WTC11 (cell line): Measurements from ENCODE around the gene BDH1.

ENCODE experiments used
- ETV6 ChIP-seq: sonication (generic); formaldehyde crosslinking; IDR thresholded peaks from 2 replicates; pipeline ENCODE4 v1.8.1; 2022; ENCODE audit warnings: mild to moderate bottlenecking, missing genetic modification reagents
- NFYB ChIP-seq: sonication (generic); formaldehyde crosslinking; conservative IDR thresholded peaks from 2 replicates; pipeline ENCODE4 v1.8.0; 2022; ENCODE audit warnings: low read depth, missing genetic modification reagents
- ZBTB21 ChIP-seq: sonication (generic); formaldehyde crosslinking; IDR thresholded peaks from 2 replicates; pipeline ENCODE4 v1.8.1; 2023; ENCODE audit warnings: mild to moderate bottlenecking, missing genetic modification reagents, borderline replicate concordance
- ZNF232 ChIP-seq: sonication (generic); formaldehyde crosslinking; IDR thresholded peaks from 2 replicates; pipeline ENCODE4 v1.8.0; 2022; ENCODE audit warnings: mild to moderate bottlenecking, missing genetic modification reagents
- TF ChIP-seq, protein P1 (sequence below): sonication (generic); formaldehyde crosslinking; IDR thresholded peaks from 2 replicates; pipeline ENCODE4 v1.8.0; 2022; ENCODE audit warnings: mild to moderate bottlenecking, missing genetic modification reagents
- TF ChIP-seq, protein P2 (sequence below): fragments of 200-600 bp; IDR thresholded peaks from 2 replicates; pipeline ENCODE4 v1.8.0; 2022; ENCODE audit warnings: antibody characterized with exemption
- TF ChIP-seq, protein P3 (sequence below): sonication (generic); formaldehyde crosslinking; IDR thresholded peaks from 2 replicates; pipeline ENCODE4 v1.8.1; 2023; ENCODE audit warnings: mild to moderate bottlenecking, missing genetic modification reagents, moderate library complexity
- TF ChIP-seq, protein P4 (sequence below): sonication (generic); formaldehyde crosslinking; IDR thresholded peaks from 2 replicates; pipeline ENCODE4 v1.8.0; 2023; ENCODE audit warnings: missing genetic modification reagents
- TF ChIP-seq, protein P5 (sequence below): sonication (generic); formaldehyde crosslinking; IDR thresholded peaks from 2 replicates; pipeline ENCODE4 v1.8.0; 2022; ENCODE audit warnings: mild to moderate bottlenecking, missing genetic modification reagents

DNA sequence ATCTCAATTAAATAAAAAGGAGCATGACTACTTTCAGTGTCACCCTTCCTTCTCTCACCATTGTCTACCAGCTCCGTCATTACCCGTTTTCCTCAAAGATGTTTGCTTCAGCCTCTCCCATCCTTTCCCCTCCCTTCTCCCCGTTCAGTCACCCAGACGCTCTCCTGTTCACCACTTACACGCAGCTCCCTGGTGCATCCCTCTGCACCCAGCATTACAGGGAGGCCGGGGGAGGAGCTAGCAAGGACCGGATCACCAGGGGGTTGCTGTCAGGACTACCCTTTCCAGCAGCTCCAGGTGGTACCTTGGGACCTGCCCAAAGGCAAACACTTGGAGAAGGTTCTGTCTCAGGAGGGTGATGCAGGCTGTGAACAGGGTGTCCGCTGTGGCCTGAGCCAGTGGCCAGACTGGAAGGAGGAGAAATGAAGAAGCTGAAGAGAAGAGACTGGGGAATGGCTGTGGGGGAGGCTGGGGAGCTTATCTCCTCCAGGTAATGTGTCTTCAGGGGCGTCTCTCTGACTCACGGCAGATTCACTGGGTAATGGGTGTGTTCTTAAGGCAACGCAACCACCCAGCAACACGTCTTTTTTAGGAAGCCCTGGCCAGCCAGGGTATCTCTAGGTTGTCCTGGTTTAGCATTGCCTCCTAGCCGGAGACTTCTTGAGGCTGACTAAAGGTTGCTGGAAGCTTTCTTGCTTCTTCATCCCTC, 21.8 kb upstream of the BDH1 start:
- TF ChIP-seq, protein P1, sequence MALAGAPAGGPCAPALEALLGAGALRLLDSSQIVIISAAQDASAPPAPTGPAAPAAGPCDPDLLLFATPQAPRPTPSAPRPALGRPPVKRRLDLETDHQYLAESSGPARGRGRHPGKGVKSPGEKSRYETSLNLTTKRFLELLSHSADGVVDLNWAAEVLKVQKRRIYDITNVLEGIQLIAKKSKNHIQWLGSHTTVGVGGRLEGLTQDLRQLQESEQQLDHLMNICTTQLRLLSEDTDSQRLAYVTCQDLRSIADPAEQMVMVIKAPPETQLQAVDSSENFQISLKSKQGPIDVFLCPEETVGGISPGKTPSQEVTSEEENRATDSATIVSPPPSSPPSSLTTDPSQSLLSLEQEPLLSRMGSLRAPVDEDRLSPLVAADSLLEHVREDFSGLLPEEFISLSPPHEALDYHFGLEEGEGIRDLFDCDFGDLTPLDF: no peak
- TF ChIP-seq, protein P2, sequence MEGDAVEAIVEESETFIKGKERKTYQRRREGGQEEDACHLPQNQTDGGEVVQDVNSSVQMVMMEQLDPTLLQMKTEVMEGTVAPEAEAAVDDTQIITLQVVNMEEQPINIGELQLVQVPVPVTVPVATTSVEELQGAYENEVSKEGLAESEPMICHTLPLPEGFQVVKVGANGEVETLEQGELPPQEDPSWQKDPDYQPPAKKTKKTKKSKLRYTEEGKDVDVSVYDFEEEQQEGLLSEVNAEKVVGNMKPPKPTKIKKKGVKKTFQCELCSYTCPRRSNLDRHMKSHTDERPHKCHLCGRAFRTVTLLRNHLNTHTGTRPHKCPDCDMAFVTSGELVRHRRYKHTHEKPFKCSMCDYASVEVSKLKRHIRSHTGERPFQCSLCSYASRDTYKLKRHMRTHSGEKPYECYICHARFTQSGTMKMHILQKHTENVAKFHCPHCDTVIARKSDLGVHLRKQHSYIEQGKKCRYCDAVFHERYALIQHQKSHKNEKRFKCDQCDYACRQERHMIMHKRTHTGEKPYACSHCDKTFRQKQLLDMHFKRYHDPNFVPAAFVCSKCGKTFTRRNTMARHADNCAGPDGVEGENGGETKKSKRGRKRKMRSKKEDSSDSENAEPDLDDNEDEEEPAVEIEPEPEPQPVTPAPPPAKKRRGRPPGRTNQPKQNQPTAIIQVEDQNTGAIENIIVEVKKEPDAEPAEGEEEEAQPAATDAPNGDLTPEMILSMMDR: no peak
- TF ChIP-seq, protein P3, sequence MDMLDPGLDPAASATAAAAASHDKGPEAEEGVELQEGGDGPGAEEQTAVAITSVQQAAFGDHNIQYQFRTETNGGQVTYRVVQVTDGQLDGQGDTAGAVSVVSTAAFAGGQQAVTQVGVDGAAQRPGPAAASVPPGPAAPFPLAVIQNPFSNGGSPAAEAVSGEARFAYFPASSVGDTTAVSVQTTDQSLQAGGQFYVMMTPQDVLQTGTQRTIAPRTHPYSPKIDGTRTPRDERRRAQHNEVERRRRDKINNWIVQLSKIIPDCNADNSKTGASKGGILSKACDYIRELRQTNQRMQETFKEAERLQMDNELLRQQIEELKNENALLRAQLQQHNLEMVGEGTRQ: no peak
- TF ChIP-seq, protein P4, sequence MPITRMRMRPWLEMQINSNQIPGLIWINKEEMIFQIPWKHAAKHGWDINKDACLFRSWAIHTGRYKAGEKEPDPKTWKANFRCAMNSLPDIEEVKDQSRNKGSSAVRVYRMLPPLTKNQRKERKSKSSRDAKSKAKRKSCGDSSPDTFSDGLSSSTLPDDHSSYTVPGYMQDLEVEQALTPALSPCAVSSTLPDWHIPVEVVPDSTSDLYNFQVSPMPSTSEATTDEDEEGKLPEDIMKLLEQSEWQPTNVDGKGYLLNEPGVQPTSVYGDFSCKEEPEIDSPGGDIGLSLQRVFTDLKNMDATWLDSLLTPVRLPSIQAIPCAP: no peak
- TF ChIP-seq ETV6: no peak
- TF ChIP-seq, protein P5, sequence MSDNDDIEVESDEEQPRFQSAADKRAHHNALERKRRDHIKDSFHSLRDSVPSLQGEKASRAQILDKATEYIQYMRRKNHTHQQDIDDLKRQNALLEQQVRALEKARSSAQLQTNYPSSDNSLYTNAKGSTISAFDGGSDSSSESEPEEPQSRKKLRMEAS (CRISPR knock-in tag): no peak
- TF ChIP-seq ZBTB21 (CRISPR knock-in tag): no peak
- no peak for TF ChIP-seq NFYB
- TF ChIP-seq ZNF232 (CRISPR knock-in tag): no peak
